NB4 (cell line): ENCODE data around the gene SPDYE5.
"Not testable (repeated sequence)": the region's sequence is repeated elsewhere in the genome, so short reads cannot be mapped to it uniquely, and the experiment has no call there.

Experiments
- CTCF ChIP-seq: IDR thresholded peaks from one replicate; pipeline ENCODE4 v1.5.1; 2012; ENCODE audit warnings: low read depth, low read length
- POLR2A ChIP-seq: IDR thresholded peaks from 2 replicates; pipeline ENCODE4 v1.6.1; 2011; ENCODE audit warnings: mild to moderate bottlenecking; ENCODE audit not compliant: insufficient read length; ENCODE audit errors: extremely low read depth
- TF ChIP-seq, protein P1 (sequence below): IDR thresholded peaks from 2 replicates; pipeline ENCODE4 v1.6.1; 2011; ENCODE audit warnings: low read depth, low read length

DNA sequence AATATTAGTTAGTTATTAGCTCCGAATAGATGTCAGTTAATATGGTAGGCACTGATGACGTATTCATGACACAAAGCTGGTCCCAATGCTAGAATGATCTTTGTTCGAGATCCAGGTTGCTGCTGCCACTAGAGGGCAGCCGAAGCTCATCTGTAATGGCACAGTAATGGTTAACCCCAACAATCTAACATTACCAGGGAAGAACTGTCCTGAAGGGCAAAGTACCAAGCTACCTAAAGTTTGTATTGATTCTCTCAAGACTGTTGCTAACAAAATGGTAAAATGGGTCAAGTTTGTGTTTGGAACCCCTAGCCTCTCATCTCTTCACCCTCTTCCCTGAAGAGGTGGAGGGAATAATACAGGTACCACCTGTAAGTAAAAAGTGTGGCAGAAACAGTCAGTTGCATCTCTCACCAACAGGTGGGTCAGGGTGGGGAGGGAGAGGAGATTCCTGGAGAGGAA is 39.6 kb upstream of the SPDYE5 start:
- TF ChIP-seq, protein P1, sequence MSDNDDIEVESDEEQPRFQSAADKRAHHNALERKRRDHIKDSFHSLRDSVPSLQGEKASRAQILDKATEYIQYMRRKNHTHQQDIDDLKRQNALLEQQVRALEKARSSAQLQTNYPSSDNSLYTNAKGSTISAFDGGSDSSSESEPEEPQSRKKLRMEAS: not testable (repeated sequence)
- peak; percentile 40 for TF ChIP-seq CTCF
- TF ChIP-seq POLR2A: not testable (repeated sequence)
